AG09319 (cell line): ENCODE data around the gene B3GNT8.
"Not testable (repeated sequence)": the region's sequence is repeated elsewhere in the genome, so short reads cannot be mapped to it uniquely, and the experiment has no call there.

Experiments used
- DNase-seq: peaks from one replicate; pipeline ENCODE4 v3.0.0-alpha.2; 2010; ENCODE audit warnings: low read depth; ENCODE audit errors: extremely low read depth
- CTCF ChIP-seq: IDR thresholded peaks from 2 replicates; pipeline ENCODE4 v1.5.1; 2011; ENCODE audit warnings: low read depth, mild to moderate bottlenecking, inconsistent platforms, low read length, moderate library complexity

B3GNT8 gene

GRCh38 chr19:41442473-41443355, 15.5 kb upstream of the B3GNT8 start, which contains the start of gene ERICH4:
Gene ERICH4 (plus strand): TSS chr19:41443156. CDS start chr19:41443170, 14 bp downstream.
- no peak for DNase-seq
- TF ChIP-seq CTCF = no peak

GRCh38 chr19:41441321-41441945, 14.3 kb upstream of the B3GNT8 start:
- DNase-seq = no peak
- TF ChIP-seq CTCF = no peak

DNA sequence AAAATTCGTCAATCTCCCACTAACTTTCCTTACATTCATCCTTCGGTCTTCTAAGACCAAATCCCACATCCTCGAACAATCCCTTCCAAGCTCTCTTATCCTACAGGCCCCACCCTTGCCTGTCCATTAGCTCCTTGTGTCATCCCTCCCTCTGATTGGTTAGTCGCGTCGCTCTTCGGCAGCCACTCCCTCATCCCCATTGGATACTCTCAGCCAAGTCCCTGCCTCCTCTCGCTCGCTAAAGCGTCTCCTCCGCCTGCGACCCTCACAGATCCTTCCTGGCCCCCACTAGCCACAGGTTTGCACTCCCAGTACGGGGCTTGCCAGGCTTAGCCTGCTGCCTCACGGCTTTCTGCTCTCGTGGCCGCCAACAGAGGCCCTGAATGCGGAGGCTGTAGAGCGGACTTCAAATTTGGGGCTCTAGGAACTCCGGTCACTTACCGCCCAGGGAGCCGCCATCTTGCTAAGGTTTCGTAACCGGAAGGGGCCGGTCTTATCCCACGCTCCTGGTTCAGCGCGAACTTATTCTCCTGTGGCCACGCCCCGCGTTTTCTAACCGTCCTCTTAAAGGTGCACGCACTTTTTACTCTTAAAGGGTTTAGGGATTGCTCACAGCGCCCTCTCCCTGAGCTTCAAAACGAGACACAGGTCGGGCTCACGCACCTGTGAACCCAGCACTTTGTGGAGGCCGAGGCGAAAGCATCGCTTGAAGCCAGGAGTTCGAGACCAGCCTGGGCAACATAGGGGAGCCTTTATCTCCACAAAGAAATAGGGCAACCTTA, 12.5 kb upstream of the B3GNT8 start, which contains the start of gene DMAC2:
DMAC2 (minus strand) TSS at position 472 of the 782 bp plus-strand sequence; CDS start at position 459, 13 bp downstream.
- TF ChIP-seq CTCF = peak; percentile 46
- DNase-seq = peak; percentile 88

GRCh38 chr19:41437944-41438574, 10.9 kb upstream of the B3GNT8 start:
- DNase-seq = no peak
- no peak for TF ChIP-seq CTCF

GRCh38 chr19:41436674-41436951, 9.4 kb upstream of the B3GNT8 start:
- DNase-seq = no peak
- no peak for TF ChIP-seq CTCF

DNA sequence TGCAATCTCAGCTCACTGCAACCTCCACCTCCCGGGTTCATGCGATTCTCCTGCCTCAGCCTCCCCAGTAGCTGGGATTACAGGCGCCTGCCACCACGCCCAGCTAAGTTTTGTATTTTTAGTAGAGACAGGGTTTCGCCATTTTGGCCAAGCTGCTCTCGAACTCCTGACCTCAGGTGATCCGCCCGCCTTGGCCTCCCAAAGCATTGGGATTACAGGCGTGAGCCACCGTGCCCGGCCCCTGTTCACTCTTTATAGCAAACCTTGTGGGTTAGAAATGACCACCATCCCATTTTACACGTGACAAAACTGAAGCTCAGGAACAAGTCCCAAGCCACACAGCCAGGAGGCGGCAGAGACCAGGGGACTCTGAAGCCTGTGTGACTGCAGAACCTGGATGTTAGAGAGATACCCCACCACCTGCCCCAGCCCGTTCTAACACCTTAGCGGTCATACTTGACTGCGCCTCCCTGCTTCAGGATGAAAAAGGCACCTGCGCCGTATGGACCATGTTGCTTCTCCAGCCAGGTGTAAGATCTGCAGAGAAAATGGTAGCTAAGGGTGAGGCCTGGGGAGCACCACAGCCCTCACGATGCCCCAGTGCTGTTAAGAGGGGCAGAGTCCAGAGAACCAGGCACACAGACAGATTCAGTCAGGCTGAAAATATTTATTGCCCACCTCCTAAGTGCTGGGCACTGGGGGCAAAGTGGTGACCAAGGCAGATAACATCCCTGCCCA, 8.9 kb upstream of the B3GNT8 start:
- no peak for TF ChIP-seq CTCF
- no peak for DNase-seq

DNA sequence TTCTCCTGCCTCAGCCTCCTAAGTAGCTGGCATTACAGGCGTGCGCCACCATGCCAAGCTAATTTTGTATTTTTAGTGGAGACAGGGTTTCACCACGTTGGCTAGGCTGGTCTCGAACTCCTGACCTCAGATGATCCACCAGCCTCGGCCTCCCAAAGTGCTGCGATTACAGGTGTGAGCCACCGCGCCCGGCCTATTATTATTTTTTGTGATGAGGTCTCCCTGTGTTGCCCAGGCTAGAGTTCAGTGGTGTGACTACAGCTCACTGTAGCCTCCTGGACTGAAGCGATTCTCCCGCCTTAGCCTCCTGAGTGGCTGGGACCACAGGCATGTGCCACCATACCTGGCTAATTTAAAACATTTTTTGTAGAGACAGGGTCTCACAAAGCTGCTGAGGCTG, 8.2 kb upstream of the B3GNT8 start:
- DNase-seq = not testable (repeated sequence)
